ENCODE data around the gene MRPL10. TPM values are rescaled to one million over a fixed set of nuclear protein-coding genes. Genes with fewer than 3 reads are reported as not detected.

MRPL10 gene
- total and polyA plus RNA-seq, 2 of the 8 experiments (the other 6 are each of a cell fraction or from before 2014, with no cell fraction given): 85.3 to 214 TPM

DNA sequence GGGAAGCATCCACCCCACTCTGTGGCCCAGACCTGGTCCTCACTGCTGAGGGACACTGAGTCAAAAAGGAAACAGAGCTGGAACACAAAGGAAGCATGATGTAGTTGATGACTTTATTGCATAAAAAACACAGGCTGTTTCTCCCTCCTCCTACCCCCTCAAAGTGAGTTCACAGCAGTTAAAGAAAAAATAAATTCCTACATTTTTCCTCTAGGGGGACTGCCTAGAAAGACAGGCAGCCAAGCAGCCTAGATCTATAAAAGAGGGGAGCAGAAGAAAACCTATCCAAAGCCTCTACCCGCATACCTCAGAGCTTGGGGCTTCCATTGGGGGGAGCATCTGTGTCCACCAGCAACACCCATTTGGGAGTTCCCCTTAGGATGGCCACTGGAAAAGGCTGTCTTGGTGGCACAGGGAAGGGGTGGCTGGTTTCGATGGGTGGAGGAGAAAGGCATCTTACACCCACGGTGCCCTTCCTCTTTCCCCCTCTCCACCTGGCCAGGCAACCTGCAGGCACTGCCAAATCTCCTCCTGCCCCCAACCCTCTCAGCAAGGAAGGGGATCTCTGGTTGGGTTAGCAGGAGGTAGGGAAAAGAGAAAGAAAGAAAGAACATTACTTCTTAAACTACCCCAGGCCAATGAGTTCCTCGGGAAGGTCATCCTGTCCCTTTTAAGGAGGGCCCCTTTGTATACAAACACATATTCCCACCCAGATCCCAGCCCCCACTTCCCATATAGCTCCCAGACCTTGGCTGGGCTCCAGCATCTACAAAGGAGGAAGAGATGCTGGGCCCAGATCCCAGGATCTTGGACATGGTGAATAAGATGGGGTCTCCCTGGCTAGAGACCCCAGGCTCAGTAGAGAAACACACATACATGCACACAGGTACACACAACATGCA is 13.7 kb upstream of the MRPL10 start (continued):
- no peak for TF ChIP-seq CTBP2 (IDR thresholded peaks at IDR 0.05; ENCODE audit: borderline replicate concordance, insufficient read depth, insufficient read length, low read length)
- TF ChIP-seq, protein P1, sequence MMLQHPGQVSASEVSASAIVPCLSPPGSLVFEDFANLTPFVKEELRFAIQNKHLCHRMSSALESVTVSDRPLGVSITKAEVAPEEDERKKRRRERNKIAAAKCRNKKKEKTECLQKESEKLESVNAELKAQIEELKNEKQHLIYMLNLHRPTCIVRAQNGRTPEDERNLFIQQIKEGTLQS (IDR thresholded peaks at IDR 0.05; ENCODE audit: insufficient read depth, low read depth, low read length): no peak

Data from H1 (cell line).